HepG2 (cell line): ENCODE data around the gene PEAK1. TPM values are rescaled to one million over a fixed set of nuclear protein-coding genes. Genes with fewer than 3 reads are reported as not detected.

ENCODE experiments used
- ATAC-seq: fragments of 200-7000 bp; cut with Tn5 transposase; 3 replicates; pipeline ENCODE4 v1.9.1; 2020; ENCODE audit warnings: mild to moderate bottlenecking, moderate library complexity
- BruUV-seq: library from RNA; stranded (reverse); fragments of 400-500 nt; replicated peaks from 2 replicates; lab custom pipeline; 2021; lab: Mats Ljungman, UMichigan
- CTCF ChIA-PET: fragments of 300-600 bp; formaldehyde crosslinking; extraction: SDS; loops from one replicate; lab custom pipeline; 2021; ENCODE audit warnings: low total read pairs, inconsistent platforms, low intra/inter-chr PET ratio; lab: Yijun Ruan, JAX
- POLR2A ChIA-PET: fragments of 350-600 bp; sonication (Branson Sonifier 250); formaldehyde crosslinking; loops from one replicate; lab custom pipeline; 2020; ENCODE audit warnings: antibody characterized with exemption, inconsistent platforms; lab: Yijun Ruan, JAX
- DNase-seq: peaks from one replicate; pipeline ENCODE4 v3.0.0-alpha.2; 2015; ENCODE audit warnings: low spot score
- FAIRE-seq: peaks from 3 replicates; lab custom pipeline; 2011; peaks lifted over from hg19 to GRCh38; lab: Jason Lieb, UNC
- H2AFZ ChIP-seq: one replicate; pipeline ENCODE4 v1.6.1; 2011; ENCODE audit warnings: low read length, inconsistent platforms
- H3K27ac ChIP-seq: fragments of 300-600 bp; 3 replicates; pipeline ENCODE4 v1.8.0; 2011; ENCODE audit warnings: mixed run types, mild to moderate bottlenecking, mixed read lengths, low read length, inconsistent platforms; ENCODE audit not compliant: insufficient read depth; ENCODE audit errors: extremely low read length
- H3K27me3 ChIP-seq, 2 experiments: fragments of 200-600 bp in 1 of 2; 2 replicates in 1 of 2; 3 replicates in 1 of 2; pipeline versions ENCODE4 v1.6.0 to v1.8.0; 2011; ENCODE audit warnings: low read length in 2 of 2, mild to moderate bottlenecking in 2 of 2, moderate library complexity in 2 of 2, inconsistent platforms in 1 of 2; ENCODE audit not compliant: insufficient read depth in 2 of 2, control insufficient read depth in 1 of 2
- H3K36me3 ChIP-seq, 2 experiments: fragments of 200-600 bp in 1 of 2; replicated peaks in 1 of 2; 2 replicates in 1 of 2; 3 replicates in 1 of 2; pipeline versions ENCODE4 v1.5.1 to v1.8.0; 2011; ENCODE audit warnings: low read length in 2 of 2, inconsistent platforms in 1 of 2; ENCODE audit not compliant: insufficient read depth in 2 of 2, control insufficient read depth in 1 of 2
- H3K4me1 ChIP-seq: 2 replicates; pipeline ENCODE4 v1.5.1; 2012; ENCODE audit warnings: low read length, inconsistent platforms; ENCODE audit not compliant: insufficient read depth
- H3K4me2 ChIP-seq: 2 replicates; pipeline ENCODE4 v1.6.0; 2011; ENCODE audit warnings: low read depth, low read length, inconsistent platforms
- H3K4me3 ChIP-seq, 3 experiments: fragments of 200-600 bp in 1 of 3; sonication (generic), shearing (Covaris generic) in 1 of 3; replicated peaks in 1 of 3; 2 replicates each; pipeline ENCODE4 v1.5.1; 2011 to 2016; ENCODE audit warnings: low read length in 3 of 3, inconsistent platforms in 2 of 3, low read depth in 2 of 3, mild to moderate bottlenecking in 2 of 3, control low read depth in 1 of 3, mixed read lengths in 1 of 3; ENCODE audit not compliant: insufficient read depth in 1 of 3
- H3K79me2 ChIP-seq: one replicate; pipeline ENCODE4 v1.6.1; 2011; ENCODE audit warnings: low read length, inconsistent platforms; ENCODE audit not compliant: insufficient read depth
- H3K9ac ChIP-seq: 2 replicates; pipeline ENCODE4 v1.6.0; 2011; ENCODE audit warnings: mild to moderate bottlenecking, low read depth, low read length, inconsistent platforms; ENCODE audit not compliant: insufficient read depth
- H3K9me3 ChIP-seq: 2 replicates; pipeline ENCODE4 v1.5.1; 2012; ENCODE audit warnings: mild to moderate bottlenecking, low read length
- H4K20me1 ChIP-seq: 2 replicates; pipeline ENCODE4 v1.6.0; 2011; ENCODE audit warnings: inconsistent platforms, mild to moderate bottlenecking, low read length, moderate library complexity; ENCODE audit not compliant: insufficient read depth
- ATF6 ChIP-seq: sonication (generic); formaldehyde crosslinking; conservative IDR thresholded peaks from 2 replicates; pipeline ENCODE4 v1.4.0; 2020; ENCODE audit warnings: missing genetic modification reagents
- ESRRA ChIP-seq: sonication (generic); formaldehyde crosslinking; IDR thresholded peaks from 2 replicates; pipeline ENCODE4 v1.5.1; 2020; ENCODE audit warnings: mild to moderate bottlenecking, low read depth, missing genetic modification reagents
- HNRNPL ChIP-seq: fragments of 200-400 bp; formaldehyde crosslinking; IDR thresholded peaks from 2 replicates; pipeline ENCODE4 v1.6.1; 2017; ENCODE audit warnings: mild to moderate bottlenecking, low read depth, low read length
- NCOA2 ChIP-seq: sonication (generic); formaldehyde crosslinking; IDR thresholded peaks from 2 replicates; pipeline ENCODE4 v1.8.0; 2022; ENCODE audit warnings: inconsistent platforms
- PHF20 ChIP-seq: sonication (generic); formaldehyde crosslinking; IDR thresholded peaks from 2 replicates; pipeline ENCODE4 v1.5.0; 2020; ENCODE audit warnings: mild to moderate bottlenecking, missing genetic modification reagents
- PHF21A ChIP-seq: sonication (generic); formaldehyde crosslinking; IDR thresholded peaks from 2 replicates; pipeline ENCODE4 v1.5.0; 2020; ENCODE audit warnings: mild to moderate bottlenecking, missing genetic modification reagents
- SRSF1 ChIP-seq: fragments of 200-400 bp; formaldehyde crosslinking; optimal IDR thresholded peaks from 2 replicates; pipeline ENCODE3; 2017; ENCODE audit warnings: mild to moderate bottlenecking, low read depth, low read length, moderate library complexity
- YEATS2 ChIP-seq: sonication (generic); formaldehyde crosslinking; IDR thresholded peaks from 2 replicates; pipeline ENCODE4 v1.4.0; 2020; ENCODE audit warnings: missing genetic modification reagents, borderline replicate concordance
- ZNF3 ChIP-seq: IDR thresholded peaks from 2 replicates; pipeline ENCODE4 v1.7.0; 2017; ENCODE audit warnings: inconsistent platforms
- ZNF558 ChIP-seq: sonication (generic); formaldehyde crosslinking; IDR thresholded peaks from 2 replicates; pipeline ENCODE4 v1.9.0; 2022; ENCODE audit warnings: mild to moderate bottlenecking, missing genetic modification reagents, borderline replicate concordance
- ZNF75D ChIP-seq: sonication (generic); formaldehyde crosslinking; IDR thresholded peaks from 2 replicates; pipeline ENCODE4 v1.8.1; 2023; ENCODE audit warnings: missing genetic modification reagents, mild to moderate bottlenecking, borderline replicate concordance
- ZNF766 ChIP-seq: sonication (generic); formaldehyde crosslinking; IDR thresholded peaks from 2 replicates; pipeline ENCODE4 v1.5.0; 2020; ENCODE audit warnings: missing genetic modification reagents, borderline replicate concordance
- WGBS: methylation state at CpG from one replicate; pipeline ENCODE4 v1.1.6; 2017; ENCODE audit warnings: low lambda C conversion rate; 5-methylcytosine and 5-hydroxymethylcytosine counted together
- in situ Hi-C: cut with HindIII; loops from 2 replicates; pipeline ENCODE4 v1.10.0; 2017; ENCODE audit warnings: low pct_unique_long_range_greater_than_20kb; ENCODE audit not compliant: extremely low pct_ligation_motif_present
- intact Hi-C: fragments of 100-400 bp; cut with micrococcal nuclease; formaldehyde crosslinking; loops from one replicate; pipeline ENCODE4 v1.10.0; 2022; ENCODE audit not compliant: unreplicated experiment
- polyA plus RNA-seq, 8 experiments: library from polyadenylated mRNA; depleted of rRNA in 3 of 8; stranded (reverse) in 7 of 8; unstranded in 1 of 8; fragments of >200 nt; fragmentation: Illumina TruSeq in 4 of 8; extraction: Trizol in 4 of 8; gene quantifications; 2 replicates each; pipeline versions ENCODE4 v1.2.1 to v1.2.3, GENCODE V29; 2011 to 2016; ENCODE audit warnings: low read depth in 4 of 8, missing spikeins in 1 of 8, mixed read lengths in 1 of 8; ENCODE audit not compliant: insufficient read depth in 1 of 8
- total RNA-seq, 5 experiments: library from RNA; depleted of rRNA; stranded (reverse); fragments of >200 nt; fragmentation: Illumina TruSeq; extraction: Trizol; gene quantifications; 2 replicates each; pipeline ENCODE4 v1.2.3, GENCODE V29; 2016; ENCODE audit warnings: low read depth in 1 of 5

Gene PEAK1
- total and polyA plus RNA-seq, 2 of the 13 experiments (the other 11 are each of a cell fraction or from before 2014, with no cell fraction given): 6.0 to 6.6 TPM

DNA sequence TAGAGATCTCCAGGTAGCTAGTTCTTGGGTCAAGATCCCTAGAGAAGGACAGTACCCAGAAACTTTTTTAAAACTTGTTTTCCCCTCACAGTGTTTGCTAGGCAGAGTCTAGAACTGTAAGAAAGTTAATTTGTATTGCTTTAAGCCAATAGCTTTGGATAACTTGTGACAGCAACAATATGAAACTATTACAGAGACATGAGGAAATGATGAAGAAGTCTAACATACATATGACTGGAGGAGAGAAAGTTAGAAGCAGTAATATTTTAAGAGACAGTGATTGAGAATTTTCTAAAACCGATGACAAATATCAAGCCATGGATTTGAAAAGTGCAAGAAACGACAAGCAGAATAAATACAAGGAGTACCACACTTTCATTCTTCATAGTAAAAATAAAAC lies 10.7 kb upstream of the PEAK1 start:
- ChIA-PET POLR2A (no interaction called here), CTCF (no interaction called here)
- Histone ChIP-seq H3K36me3 (no peaks in the 10 kb centered on the region), H3K27me3 (no peaks in the 10 kb centered on the region), H3K4me1 (peaks cover under 1% of the 10 kb centered on the region; the same call in 1 of the 2 replicates), H3K4me2 (no peak overlapping the region), H3K9ac (no peak overlapping the region), H3K79me2 (peaks cover 37% of the 10 kb centered on the region), H2AFZ (no peak overlapping the region), H4K20me1 (no peaks in the 10 kb centered on the region), H3K27ac (no peak overlapping the region), H3K4me3 (no peak overlapping the region), H3K9me3 (no peaks in the 10 kb centered on the region)
- ATAC-seq (no peak), DNase-seq (no peak), FAIRE-seq (no peak)
- TF ChIP-seq ZNF3 (CRISPR knock-in tag) (no peak), HNRNPL (no peak), NCOA2 (CRISPR knock-in tag) (no peak), ATF6 (CRISPR knock-in tag) (no peak), PHF20 (CRISPR knock-in tag) (no peak), ZNF75D (no peak), ZNF558 (CRISPR knock-in tag) (no peak), SRSF1 (no peak), ESRRA (CRISPR knock-in tag) (no peak), PHF21A (no peak), YEATS2 (CRISPR knock-in tag) (no peak), ZNF766 (CRISPR knock-in tag) (no peak)
- WGBS: 81% methylated on average over 2 of the region's 2 CpGs
- BruUV-seq: no TSS peak
- in situ Hi-C loops: no loop called here
- intact Hi-C loops: no loop called here
